GOT3 (cell line): Measurements from ENCODE around the gene CCDC201.
"Not testable (repeated sequence)": the region's sequence is repeated elsewhere in the genome, so short reads cannot be mapped to it uniquely, and the experiment has no call there.

ENCODE experiments used
- DNase-seq: peaks from one replicate; lab custom pipeline; 2025; ENCODE audit warnings: mixed read lengths; lab: John Stamatoyannopoulos, UW

The CCDC201 gene

DNA sequence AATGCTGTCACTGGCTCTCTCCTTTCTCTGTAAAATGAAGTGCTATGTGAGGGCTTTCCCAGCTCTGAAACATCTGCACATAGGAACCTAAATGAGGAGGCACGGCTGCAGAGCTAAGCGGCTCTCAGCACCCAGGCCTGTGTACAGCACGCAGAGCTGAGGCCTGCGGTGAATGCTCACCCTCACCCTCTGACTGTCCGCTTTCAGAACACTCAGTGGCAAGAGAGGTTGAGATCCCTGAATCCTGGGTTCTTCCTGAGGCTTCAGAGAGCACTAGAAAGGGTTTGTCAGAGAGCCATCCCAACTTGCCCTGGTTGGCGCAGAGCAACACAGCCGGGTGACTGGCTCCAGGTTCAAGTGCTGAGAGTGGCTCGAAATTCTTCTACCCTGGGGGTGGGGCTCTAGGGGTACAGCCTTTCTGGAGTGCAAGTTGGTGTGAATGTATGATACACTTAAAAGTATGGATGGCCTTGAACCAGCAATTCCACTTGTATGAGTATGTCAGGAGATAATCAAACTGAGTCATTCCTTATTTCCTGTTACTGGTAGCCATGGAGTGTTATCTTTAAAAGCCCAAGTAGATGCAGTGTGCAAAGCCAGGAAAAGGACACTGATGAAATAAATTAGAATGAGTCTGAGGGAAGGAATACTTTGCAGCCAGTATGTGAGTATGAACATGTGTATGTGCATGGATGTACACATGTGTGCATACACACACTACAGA lies 1.7 kb upstream of the CCDC201 start:
- no peak for DNase-seq

DNA sequence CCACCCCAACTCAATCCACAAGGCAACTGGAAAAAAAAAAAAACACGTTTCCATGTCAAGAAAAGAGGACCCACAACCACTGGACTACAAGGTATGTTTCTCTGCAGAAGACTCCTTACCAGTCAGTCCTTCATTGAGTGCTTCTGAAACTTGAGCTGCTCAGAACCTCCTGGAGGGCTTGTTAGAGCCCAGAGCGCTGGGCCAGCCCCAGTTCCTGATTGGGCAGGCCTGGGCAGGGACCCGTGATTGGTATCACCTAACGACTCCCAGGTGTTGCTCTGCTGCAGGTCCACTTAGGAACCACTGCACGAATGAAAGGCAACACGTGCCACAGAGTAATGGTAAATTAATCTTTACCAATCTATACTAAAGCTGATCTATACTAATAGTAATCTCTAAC lies 473 bp upstream of the CCDC201 start:
- DNase-seq = no peak

- no peak for DNase-seq
Observed at GRCh38 chr7:45872116-45873034, 507 bp downstream of the CCDC201 start.

- DNase-seq = no peak
Observed at GRCh38 chr7:45869426-45869825, 3.5 kb downstream of the CCDC201 start.

DNA sequence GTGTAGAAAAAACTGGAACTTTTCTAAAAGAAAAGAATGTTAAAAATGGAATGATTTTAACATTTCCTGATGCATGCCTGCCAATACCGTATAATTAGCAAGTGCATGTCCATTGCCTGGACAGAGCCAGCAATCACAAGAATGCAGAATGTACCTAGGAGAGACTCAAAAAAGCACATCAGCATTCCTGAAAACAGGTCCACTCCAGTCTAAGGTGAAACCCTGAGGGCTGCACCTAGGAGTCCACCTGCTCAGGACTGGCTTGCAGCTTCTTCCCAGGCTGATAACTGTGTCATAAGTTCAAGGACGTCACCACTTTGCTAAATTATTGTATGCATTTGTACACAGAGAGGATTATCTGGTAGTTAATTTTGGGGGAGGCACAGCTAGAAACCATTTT lies 5.4 kb downstream of the CCDC201 start:
- DNase-seq = no peak

DNA sequence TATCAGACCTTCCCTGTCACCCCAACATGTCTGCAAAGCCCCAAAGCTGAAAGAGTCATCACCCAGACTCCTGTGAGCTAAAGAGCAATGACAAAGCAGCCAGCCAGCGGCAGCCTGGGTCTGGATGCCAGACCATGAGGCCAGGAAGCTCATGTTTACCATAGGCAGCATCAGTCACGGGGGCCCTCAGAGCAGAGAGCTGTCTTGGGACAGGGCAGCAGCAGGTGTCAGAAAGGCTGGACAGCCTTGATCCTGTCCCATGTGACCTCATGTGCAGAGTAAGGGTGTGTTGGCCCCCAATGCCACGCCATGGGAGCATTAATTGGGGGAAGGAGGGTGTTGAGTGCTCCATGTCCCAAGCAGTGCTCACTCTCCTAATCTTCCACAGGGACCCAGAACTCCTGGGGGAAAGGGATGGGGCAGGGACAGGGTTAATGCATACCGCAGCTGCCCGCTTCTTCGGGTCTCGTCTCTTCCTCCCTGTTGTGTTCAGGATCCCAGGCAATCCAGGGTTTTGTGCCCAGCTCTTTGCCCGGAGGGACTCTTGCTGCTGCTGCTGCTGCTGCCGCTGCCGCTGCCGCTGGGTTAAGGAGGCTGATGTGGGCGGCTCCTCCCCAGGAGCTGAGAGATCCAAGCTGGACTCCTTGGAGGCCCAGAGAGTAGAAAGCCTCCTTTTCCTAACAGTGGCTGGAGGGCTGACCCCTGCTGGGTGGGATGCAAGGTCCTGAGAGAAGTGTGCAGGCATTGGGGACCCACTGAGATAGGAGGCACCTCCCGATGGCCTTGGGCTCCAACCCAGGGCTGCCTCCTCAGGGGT lies 7.1 kb downstream of the CCDC201 start:
- DNase-seq = no peak

DNA sequence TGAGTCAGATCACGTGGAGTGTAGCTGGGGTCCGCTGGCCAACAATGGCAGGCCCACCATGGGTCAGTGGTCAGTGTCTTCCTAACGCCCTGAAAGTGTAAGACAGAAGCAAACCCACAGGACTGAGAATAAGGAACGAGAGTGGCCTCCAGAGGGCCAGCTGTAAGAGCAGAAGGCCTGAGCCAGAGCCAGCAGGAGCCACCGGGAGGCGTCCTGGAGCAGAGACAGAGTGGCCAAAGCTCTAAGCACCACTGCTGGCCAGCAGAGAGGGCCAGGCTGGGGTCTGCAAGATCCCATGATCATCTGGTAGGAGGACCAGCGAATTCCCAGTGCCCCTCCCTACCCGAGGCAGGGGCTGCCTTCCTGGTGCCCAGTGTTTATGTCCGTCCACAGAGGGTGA lies 9.2 kb downstream of the CCDC201 start:
- DNase-seq = no peak

GRCh38 chr7:45856888-45857287 lies 16.0 kb downstream of the CCDC201 start:
- not testable (repeated sequence) for DNase-seq

DNA sequence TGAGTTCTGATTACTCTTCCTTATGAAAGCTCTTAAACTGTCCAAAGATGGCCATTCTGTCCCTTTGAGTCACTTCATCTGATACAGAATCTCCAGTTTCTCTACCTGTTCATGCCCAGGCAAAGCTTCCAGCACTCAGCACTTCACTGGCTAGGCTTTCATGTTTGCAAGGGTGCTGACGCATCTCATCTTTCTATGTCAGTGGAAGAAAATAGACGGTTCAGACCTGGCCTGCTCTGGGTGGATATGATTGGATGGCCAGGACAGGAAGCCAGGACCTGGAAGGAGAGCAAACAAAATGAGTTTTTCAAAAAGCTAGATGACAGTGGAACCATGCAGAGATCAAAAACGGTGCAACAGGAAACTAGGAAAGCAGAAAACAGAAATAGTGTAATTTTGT lies 17.2 kb downstream of the CCDC201 start:
- not testable (repeated sequence) for DNase-seq

DNA sequence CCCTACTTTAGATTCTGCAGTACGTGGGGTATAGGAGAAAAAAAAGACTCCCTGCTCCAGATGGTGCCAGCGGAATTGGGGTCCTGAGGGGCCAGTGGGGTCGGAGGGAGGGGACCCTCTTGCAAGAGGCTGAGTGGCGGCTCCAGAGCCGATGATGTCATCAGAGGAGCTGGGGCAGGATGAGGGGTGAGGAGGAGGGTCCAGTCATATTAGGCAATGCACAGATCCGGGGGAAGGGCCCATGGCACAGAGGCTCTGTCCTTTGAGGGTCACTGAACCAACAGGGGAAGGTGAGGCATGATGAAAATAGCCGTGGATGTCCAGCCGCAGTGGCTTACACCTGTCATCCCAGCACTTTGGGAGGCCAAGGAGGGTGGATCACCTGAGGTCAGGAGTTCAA lies 19.4 kb downstream of the CCDC201 start:
- not testable (repeated sequence) for DNase-seq

- DNase-seq = not testable (repeated sequence)
Observed at GRCh38 chr7:45852984-45853383, 19.9 kb downstream of the CCDC201 start.

GRCh38 chr7:45848734-45849133 lies 24.1 kb downstream of the CCDC201 start:
- not testable (repeated sequence) for DNase-seq

DNA sequence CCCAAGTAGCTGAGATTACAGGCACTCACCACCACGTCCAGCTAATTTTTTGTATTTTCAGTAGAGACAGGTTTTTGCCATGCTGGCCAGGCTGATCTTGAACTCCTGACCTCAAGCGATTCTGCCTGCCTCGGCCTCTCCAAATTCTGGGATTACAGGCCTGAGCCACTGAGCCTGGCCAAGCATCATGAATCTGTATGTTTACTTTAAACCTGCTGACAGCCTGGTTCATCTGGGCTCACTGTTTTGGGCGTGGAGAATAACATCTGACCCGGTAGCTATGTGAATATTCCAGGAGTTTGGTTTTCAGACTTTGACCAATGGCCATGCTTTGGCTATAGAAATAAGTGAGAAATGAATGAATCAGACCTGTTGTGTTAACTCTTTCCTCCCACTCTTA lies 26.3 kb downstream of the CCDC201 start:
- not testable (repeated sequence) for DNase-seq

DNA sequence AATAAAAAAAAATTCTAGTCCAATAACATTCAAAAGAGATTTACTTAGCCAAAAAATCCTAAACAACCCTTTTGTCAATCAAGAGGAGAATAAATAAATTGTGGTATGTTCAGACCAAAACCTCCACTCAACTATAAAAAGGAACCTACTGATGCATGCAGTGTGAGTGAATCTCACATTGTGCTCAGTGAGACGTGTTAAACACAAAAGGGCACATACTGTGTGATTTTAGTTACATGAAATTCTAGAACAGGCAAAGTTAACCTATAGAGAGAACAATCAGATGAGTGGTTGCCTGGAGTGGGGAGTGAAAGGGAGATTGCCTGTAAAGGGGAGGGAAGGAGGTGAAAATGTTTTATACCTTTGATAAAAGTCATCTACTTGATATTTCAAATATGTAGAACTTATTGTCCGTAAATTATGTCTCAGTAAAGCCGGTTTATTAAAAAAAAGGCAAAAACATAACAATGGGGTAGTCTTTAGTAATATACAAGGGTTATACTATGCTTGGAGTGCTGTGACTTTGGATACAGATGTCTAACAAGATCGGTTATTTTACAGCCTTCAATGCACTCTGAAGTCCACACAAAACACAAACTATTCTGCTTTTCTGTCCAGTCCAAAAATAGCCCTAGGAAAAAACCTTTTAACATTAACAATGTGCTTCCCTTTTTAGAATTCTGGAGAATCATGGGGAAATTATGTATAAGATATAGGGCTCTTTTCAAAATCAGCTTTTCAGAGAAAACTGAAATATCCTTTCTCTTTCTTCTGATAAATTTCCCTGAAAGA lies 30.8 kb downstream of the CCDC201 start:
- not testable (repeated sequence) for DNase-seq

- not testable (repeated sequence) for DNase-seq
Observed at GRCh38 chr7:45838852-45839251, 34.0 kb downstream of the CCDC201 start.

DNA sequence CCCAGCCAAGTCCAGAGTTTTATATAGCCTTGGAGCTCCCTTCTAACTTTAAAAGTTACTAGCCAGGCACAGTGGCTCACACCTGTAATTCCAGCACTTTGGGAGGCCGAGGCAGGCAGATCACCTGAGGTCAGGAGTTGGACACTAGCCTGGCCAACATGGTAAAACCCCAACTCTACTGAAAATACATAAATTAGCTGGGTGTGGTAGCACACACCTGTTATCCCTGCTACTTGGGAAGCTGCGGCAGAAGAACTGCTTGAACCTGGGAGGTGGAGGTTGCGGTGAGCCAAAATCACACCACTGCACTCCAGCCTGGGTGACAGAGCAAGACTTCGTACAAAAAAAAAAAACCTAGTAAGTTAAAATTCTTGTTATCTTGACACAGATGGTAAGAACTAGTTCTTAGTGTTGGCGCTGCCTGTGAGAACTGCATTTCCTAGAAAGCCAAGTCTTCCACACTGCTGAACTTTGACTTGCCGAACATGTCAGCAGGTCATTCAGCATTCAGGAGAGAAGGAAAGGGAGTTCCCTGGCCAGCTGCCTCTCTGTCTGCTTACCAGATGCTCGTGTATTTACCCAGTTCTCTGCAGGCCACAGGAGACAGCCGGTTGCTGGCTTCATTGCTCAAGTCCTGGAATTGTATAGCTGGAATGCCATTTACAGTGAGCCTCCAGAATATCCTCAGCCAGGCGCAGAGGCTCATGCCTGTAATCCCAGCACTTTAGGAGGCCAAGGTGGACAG lies 40.3 kb downstream of the CCDC201 start:
- not testable (repeated sequence) for DNase-seq

DNA sequence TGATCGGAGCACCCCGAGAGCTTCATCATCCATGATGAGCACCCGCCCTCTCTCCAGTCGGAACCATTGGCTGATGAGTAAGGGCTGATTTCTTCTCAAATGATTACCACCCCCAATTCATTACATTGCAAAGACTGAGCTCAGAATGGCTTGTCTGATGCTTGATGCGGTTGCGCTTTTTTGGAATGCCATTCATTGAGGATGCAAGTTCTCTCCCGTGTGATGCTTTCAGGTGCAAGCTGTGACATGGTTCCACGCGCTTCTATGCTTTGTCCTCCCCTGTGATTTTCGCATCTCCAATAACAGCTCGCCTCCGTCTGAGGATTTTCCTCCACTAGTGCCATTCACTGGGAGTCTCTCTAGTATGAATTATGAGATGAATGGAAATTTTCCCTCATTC lies 43.0 kb downstream of the CCDC201 start:
- not testable (repeated sequence) for DNase-seq

- DNase-seq = not testable (repeated sequence)
Observed at GRCh38 chr7:45827731-45828130, 45.2 kb downstream of the CCDC201 start.

- not testable (repeated sequence) for DNase-seq
Observed at GRCh38 chr7:45826550-45826949, 46.3 kb downstream of the CCDC201 start.

GRCh38 chr7:45818763-45819162 lies 54.1 kb downstream of the CCDC201 start:
- not testable (repeated sequence) for DNase-seq

DNA sequence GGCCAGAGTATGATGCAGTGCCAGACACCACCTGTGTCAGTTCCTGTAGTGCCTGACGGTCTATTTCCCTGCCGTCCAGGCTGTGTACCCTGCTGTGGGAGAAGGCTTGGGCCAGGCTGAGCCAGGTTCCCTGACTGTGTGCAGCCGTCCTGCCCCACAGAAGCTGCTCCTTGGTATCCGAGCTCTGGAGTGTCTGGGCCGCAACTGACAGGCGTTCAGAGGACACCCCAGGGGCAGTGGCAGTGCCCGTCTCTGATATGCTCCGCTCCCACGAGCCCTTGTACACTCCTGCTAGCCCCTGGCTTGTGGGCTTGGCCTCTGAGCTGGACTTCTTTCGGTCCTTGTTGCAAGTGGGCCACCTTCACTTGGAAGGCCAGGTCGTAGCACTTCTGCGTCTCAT lies 55.0 kb downstream of the CCDC201 start:
- DNase-seq = not testable (repeated sequence)
